GM19467 (cell line): Measurements from ENCODE around the gene TBXAS1.

Experiments used
- ATAC-seq: cut with Tn5 transposase; IDR thresholded peaks from one replicate; pipeline ENCODE4 v1.9.1; 2021; ENCODE audit warnings: mild to moderate bottlenecking, moderate library complexity; ENCODE audit not compliant: unreplicated experiment

TBXAS1 gene

DNA sequence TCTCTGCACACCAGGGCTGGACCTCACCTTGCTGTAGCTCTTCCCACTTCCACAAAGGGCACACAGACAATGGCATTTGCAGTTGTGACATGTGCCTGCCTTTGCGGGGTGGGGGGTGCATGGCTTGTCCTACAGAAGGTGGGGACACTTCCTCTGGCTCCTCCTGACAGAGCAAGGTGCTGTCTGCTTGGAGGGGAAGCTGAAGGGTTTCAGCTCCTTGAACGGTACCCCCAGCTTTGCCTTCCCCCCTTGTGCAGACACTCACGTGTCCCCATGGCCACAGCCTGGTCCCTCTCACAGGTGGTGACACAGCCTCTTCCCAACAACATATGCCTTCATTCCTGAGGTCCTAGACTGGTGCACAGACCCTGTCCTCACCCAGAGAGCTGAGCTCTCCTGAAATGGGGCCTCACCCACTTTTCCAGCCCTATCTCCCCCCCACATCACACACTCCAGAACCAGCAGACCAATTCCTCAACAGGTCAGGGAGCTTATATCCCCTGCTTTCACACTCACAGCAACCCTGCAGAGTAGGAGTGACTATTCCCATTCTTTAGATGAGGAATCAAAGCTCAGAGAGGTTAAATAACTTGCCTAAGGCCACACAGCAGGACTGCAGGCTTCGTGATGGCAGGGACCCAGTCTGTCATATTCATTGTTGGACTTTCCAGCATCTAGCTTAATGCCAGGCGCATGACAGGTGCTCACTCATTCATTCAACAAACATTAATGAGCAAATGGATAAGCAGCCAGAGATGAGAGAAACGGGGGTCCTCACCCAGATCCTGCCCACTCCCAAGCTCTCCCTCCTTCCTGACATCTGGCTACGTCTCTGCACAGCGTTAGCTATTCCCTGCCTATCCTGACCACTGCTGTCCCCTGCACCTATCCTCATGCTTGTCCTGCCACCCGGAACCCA, 189.3 kb downstream of the TBXAS1 start:
- ATAC-seq: no peak

GRCh38 chr7:140019172-140019571, 190.1 kb downstream of the TBXAS1 start:
- no peak for ATAC-seq

DNA sequence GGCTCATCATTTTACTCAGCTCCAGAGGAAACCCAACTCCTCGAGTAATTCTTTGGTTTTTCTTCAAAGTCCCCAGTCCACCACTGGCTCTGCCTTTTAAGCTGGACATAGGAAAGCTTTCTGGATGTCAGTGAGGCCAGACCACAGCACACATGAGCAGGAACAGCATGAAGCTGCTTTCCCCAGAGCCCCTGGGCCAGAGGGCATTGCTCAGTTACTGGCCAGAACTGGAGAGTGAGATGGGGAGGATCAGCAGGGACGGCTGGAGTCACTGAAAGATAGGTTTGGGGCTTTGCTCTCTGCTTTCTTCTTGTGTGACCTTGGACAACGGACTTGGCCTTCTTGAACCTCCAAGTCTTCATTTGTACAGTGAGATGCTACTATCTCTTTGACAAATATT, 190.5 kb downstream of the TBXAS1 start:
- ATAC-seq: no peak

DNA sequence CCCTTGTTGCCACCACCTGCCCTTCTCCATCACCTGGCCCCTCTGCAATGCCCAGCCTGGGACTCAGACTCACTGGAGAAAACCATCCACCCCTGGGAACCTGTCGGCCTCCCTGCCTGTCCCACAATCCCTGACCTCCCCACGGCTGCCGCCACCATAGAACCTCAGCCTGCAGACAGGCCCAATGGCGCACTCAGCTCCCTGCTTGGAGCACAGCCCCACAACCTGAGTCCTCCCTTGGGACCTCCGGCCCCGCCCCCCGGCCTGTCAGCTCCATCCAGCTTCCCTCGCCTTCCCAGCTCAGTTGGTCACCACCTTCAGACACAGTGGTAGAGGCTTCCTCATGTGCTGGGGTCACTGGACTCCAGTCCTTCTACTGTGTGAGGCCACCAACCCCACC, 192.5 kb downstream of the TBXAS1 start:
- ATAC-seq: no peak

- ATAC-seq: no peak
Observed at GRCh38 chr7:140022582-140023211, 193.6 kb downstream of the TBXAS1 start.

GRCh38 chr7:140023728-140024127, 194.7 kb downstream of the TBXAS1 start:
- ATAC-seq: no peak

- no peak for ATAC-seq
Observed at GRCh38 chr7:140024585-140024984, 195.5 kb downstream of the TBXAS1 start.

GRCh38 chr7:140025241-140025640, 196.2 kb downstream of the TBXAS1 start:
- ATAC-seq: no peak

- ATAC-seq: no peak
Observed at GRCh38 chr7:140025814-140026433, 196.9 kb downstream of the TBXAS1 start.

DNA sequence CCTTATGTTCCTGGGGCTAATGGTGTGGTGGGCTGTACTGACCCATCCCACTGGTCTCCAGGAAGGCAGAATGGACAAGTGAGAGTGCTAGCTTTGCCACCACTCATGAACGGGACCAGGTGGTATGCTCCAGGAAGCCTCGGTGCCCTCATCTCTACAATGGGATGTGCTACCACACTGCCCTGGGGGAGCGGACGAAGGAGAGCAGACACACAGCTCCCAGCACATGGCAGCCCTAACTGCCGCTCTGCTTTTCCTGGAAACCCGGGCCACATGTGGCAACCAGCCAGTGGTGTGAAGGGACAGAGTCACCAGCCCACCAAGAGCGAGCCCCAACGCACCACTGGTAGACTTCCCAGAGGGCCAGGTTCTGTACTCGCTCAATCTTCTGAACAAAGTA, 197.9 kb downstream of the TBXAS1 start:
- no peak for ATAC-seq

GRCh38 chr7:140027858-140028257, 198.8 kb downstream of the TBXAS1 start:
- ATAC-seq: no peak

DNA sequence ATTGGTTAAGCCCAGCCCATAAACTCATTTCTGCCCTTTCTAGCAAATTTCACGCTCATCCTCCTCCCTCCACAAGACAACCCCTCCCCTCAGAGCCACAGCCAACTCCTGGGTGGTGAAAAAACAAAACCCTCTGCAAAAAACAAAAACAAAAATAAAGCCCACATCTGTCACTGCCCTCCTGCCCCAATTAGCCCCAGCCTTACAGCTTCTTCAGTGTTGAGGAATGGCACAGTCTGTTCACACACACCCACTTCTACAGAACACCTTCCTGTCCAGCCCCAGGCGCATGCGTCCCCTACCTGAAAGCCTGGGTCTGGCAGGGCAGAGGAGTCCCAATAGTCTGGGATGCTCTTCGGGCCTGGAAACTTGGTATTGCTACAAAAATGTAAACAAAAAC, 199.2 kb downstream of the TBXAS1 start:
- ATAC-seq: no peak

GRCh38 chr7:140029072-140029471, 200.0 kb downstream of the TBXAS1 start:
- ATAC-seq: no peak

- ATAC-seq: no peak
Observed at GRCh38 chr7:140031364-140031763, 202.3 kb downstream of the TBXAS1 start.

- no peak for ATAC-seq
Observed at GRCh38 chr7:140033036-140033435, 204.0 kb downstream of the TBXAS1 start.

DNA sequence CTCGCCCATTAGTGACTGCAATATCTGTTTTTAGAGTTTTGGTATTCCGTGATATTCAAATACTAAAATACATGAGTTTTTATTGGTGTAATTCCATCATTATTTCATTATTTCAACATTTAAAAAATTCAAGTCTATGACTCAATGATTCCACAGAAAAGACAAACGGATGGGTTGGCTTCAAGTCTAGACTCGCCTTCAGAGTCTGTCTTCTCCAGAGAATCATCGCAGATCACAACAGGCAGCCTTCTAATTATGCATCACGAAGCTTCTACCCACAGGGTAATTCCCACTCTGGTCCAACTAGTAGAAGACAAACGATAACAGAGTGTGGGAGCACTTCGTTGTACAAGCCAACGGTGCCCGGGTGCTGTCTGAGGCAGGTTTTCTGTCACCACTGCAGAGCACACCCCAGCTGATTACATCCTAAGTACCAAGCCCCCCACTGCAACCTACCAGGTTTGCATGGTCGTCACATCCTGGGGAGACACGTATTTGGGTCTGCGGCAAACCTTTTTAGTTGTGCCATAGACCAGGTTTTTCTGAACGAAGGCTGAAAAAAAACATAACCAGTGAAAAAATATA, 204.8 kb downstream of the TBXAS1 start:
- no peak for ATAC-seq

GRCh38 chr7:140034421-140034820, 205.4 kb downstream of the TBXAS1 start:
- no peak for ATAC-seq

GRCh38 chr7:140035400-140036223, 206.5 kb downstream of the TBXAS1 start:
- no peak for ATAC-seq

- ATAC-seq: no peak
Observed at GRCh38 chr7:140036224-140036962, 207.3 kb downstream of the TBXAS1 start.

DNA sequence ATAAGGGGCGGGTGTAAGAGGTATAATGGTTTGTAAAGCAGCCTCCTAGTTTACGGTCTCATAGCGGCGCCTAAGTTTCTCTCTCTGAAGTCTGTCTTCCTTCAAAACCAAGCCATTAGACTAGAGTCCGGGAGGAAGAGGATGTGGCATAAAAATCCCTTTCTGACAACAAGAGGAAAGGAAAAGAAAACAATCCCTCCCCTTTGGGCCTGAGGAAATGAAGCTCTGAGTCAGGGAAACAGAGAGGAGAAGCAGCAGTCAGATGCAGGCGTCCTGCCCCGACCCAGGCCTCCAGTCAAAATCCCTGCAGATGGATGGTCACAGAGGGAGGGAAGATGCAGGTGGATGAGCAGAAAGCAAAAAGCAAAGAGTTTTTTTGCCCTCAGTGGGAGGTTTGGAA, 210.0 kb downstream of the TBXAS1 start:
- no peak for ATAC-seq
